Head of caudate nucleus (tissue), 42 donors: ENCODE results near the gene ARHGDIB.

Experiments
- DNase-seq, 42 donors: peaks; one replicate each; pipeline versions ENCODE4 v3.0.0 to v3.0.0-alpha.2; 2020 to 2021; ENCODE audit warnings: mixed read lengths in 7 of 42
- intact Hi-C: fragments of 100-400 bp; cut with DNase I; formaldehyde crosslinking; loops from one replicate; pipeline ENCODE4 v1.15.0; 2022

ARHGDIB gene

DNA sequence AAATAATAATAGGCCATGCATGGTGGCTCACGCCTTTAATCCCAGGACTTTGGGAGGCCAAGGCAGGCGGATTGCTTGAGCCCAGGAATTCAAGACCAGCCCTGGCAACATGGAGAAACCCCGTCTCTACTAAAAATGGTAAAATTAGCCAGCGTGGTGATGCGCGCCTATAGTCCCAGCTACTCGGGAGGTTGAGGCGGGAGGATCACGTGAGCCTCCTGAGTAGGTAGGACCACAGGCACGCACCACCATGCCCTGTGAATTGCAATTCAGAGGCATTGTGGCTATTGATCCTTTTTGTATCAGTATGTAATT is 2.3 kb downstream of the ARHGDIB start:
- intact Hi-C loops = no loop called here

GRCh38 chr12:14958361-14959125 is 2.9 kb downstream of the ARHGDIB start:
- no peak for DNase-seq
- intact Hi-C loops = no loop called here

More for the DNA sequence above, 2.3 kb downstream of the ARHGDIB start:
- DNase-seq = no peak

- intact Hi-C loops = no loop called here
- DNase-seq = no peak
Observed at GRCh38 chr12:14957551-14958168, 3.7 kb downstream of the ARHGDIB start.

DNA sequence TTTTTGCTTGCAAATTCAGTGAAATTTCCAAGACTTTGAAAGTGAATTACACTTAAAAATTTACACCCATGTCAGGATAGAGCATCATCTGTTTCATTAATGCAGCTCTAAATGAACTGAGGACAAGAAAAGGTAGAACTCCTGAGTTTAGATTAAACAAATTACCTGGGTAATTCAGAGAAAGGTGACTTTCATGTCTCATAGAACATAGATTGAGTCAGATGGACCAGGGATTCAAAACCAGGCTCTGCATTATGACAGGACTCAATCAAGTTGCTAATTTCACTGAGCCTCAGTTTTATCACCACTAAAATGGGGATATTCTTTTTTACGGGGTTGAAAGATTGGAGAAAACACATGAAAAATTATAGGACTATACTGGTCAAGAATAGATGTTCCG is 4.5 kb downstream of the ARHGDIB start:
- intact Hi-C loops = no loop called here

DNA sequence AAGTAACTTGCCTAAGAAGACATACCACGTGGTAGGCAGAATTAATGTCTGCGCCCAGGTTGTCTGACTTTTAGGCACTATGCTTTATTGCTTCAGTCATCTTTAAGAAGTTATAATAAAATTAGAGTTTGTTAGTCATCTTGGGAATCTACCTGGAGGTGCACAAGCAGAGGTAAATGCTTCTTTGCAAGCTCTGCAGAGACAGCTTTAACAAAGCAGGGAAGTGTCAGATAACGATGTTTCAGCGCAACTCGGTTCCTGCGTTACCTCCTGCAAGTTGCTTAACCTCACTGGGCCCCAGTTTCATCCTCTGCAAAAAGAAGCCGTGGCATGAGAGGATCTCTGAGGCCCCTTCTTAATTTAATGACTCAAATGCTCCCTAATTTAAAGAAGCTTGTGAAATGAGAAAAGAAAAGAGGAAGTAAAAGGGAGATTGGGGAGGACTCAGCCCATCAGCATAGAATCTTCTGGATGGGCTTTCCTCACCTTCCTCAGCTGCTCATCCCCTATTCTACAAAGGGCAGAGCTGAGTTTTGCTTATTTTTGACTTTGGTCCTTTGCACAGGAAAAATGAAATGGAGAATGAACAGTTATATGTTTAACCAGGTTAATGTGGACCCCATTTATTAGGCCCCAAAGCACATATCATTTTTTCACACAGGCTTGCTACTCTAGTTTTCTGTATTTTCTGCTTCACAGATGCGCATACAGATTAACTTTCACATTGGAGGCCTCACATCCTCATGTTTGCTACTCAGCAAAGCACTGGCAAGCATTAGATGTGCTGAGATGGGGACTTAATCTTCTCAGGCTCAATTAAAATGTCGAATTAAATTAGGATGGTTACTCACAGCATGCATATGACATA is 5.1 kb downstream of the ARHGDIB start:
- DNase-seq = peak in 16 of 42 donors; percentile 13 to 66 (median 40)
- intact Hi-C loops = no loop called here

More for the DNA sequence above, 4.5 kb downstream of the ARHGDIB start:
- no peak for DNase-seq

GRCh38 chr12:14954269-14954668 is 7.1 kb downstream of the ARHGDIB start:
- intact Hi-C loops = no loop called here
- DNase-seq = no peak

GRCh38 chr12:14953752-14954151 is 7.6 kb downstream of the ARHGDIB start:
- intact Hi-C loops = no loop called here

GRCh38 chr12:14952299-14952921 is 9.0 kb downstream of the ARHGDIB start:
- intact Hi-C loops = no loop called here
- peak in 2 of 42 donors; percentile 22 to 47 for DNase-seq

More at GRCh38 chr12:14953752-14954151, 7.6 kb downstream of the ARHGDIB start:
- DNase-seq = no peak

DNA sequence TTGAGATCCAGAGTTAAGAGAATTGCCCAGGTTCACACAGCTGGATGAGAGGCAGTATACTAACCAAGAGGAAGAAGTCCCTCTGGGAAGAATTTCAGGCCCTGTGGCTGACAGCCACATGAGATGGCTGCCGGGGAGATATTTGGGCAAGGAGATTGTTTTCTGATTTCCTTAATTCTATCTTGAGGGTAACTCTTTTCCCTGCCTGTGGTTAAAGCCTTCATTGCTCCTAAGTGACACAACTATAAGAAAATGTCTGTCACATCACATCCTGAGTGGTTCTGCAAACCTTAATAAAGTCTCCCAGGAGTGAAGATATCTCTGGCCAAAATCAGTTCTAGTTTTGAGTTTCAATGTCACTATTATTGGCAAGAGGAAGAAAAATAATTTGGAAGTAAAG is 9.6 kb downstream of the ARHGDIB start:
- intact Hi-C loops = no loop called here
- no peak for DNase-seq

- no peak for DNase-seq
- intact Hi-C loops = no loop called here
Observed at GRCh38 chr12:14950982-14951746, 10.2 kb downstream of the ARHGDIB start.

- DNase-seq = no peak
Observed at GRCh38 chr12:14950421-14950820, 11.0 kb downstream of the ARHGDIB start.

DNA sequence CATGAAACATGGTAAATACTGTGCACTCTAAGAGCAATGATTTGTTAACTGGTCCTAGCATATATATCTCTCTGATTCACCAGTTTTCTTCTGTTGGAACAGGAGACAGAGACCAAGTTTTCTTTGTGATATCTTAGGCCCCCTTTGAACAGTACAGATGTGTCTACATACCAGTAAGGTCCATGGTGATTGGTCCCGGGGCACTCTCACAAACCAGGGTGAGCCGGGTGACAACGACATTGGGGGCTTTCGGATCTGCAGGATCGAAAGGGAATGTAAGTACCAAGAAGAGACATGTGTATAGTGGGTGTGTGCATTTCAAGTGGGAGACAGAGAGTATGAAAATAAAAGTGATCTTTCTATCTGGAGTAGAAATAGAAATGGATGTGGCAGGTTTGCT is 11.8 kb downstream of the ARHGDIB start:
- intact Hi-C loops = no loop called here

More at GRCh38 chr12:14950421-14950820, 11.0 kb downstream of the ARHGDIB start:
- intact Hi-C loops = no loop called here

DNA sequence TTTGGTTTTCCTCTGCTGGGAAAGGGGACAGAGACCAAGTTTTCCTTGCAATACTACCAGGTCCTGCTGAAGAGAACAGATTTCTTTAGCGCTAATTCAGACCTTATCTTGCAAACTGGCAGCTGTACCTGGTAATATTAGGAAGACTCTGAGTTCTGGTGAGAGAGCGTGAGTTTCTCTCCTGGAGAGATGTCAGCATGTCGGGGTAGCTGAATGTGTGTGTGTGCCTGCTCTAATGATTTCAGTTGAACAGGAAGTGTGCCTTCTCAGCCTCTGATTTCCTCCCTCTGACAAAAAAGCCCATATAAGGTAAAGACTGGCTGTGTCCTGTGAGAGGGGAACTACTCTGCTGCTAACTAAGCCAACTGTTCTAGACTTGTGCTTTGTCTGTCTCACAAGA is 12.7 kb downstream of the ARHGDIB start:
- peak in 12 of 42 donors; percentile 12 to 47 (median 22) for DNase-seq
- intact Hi-C loops = no loop called here

More for the DNA sequence above, 11.8 kb downstream of the ARHGDIB start:
- DNase-seq = no peak

DNA sequence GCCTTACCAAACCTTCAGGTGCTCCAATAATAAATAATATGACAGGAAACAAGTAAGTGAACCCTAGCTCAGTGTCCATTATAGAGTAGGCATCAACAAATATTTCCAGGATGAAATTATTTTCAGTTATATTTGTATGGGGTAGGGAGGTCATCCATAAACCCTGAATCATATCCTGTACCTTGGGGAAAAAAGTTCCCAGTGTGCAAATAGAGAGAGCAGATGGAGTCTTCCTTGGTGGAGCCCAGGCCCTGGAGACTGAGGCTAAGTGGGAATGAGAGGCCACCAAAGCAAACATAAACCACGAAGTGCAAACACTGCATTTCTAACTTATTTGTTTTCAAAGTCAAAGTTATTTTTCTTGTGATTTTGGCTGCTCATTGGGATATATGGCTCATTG is 14.5 kb downstream of the ARHGDIB start:
- no peak for DNase-seq
- intact Hi-C loops = no loop called here

GRCh38 chr12:14946162-14946561 is 15.2 kb downstream of the ARHGDIB start:
- intact Hi-C loops = no loop called here

GRCh38 chr12:14942196-14942931 is 19.0 kb downstream of the ARHGDIB start:
- intact Hi-C loops = no loop called here

More at GRCh38 chr12:14946162-14946561, 15.2 kb downstream of the ARHGDIB start:
- no peak for DNase-seq

DNA sequence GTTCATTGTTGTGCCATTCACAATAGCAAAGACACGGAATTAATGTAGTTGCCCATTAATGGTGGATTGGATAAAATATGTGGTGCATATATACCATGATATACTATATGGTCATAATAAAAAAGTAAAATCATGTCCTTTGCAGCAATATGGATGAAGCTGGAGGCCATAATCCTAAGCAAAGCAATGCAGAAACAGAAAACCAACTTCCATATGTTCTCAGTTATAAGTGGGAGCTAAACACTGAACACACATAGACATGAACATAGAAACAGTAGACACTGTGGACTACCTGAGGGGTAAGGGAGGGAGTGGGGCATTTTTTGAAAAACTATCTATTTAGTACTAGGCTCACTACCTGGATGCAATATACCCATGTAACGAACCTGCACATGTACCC is 20.0 kb downstream of the ARHGDIB start:
- no peak for DNase-seq
- intact Hi-C loops = no loop called here

More at GRCh38 chr12:14942196-14942931, 19.0 kb downstream of the ARHGDIB start:
- DNase-seq = no peak

- DNase-seq = no peak
- intact Hi-C loops = no loop called here
Observed at GRCh38 chr12:14938301-14938700, 23.1 kb downstream of the ARHGDIB start, which contains the start of gene ERP27. ERP27 (minus strand) TSS chr12:14938537; CDS start chr12:14938508, 29 bp downstream.
